ENCODE data around the gene POFUT2. TPM values are rescaled to one million over a fixed set of nuclear protein-coding genes. Genes with fewer than 3 reads are reported as not detected.
A peak's percentile ranks its signal among the peaks of the same experiment; 100 is the strongest.

Gene POFUT2
- polyA plus RNA-seq, 1 donor: 36.2 TPM

GRCh38 chr21:45332981-45333582 lies 45.4 kb upstream of the POFUT2 start:
- Histone ChIP-seq H3K4me3 (ENCODE audit: low read length) (no peak overlapping the region), H3K27ac (ENCODE audit: low read length) (no peak overlapping the region), H3K9me3 (ENCODE audit: control insufficient read depth, low read depth, low read length) (peaks cover 4% of the 10 kb centered on the region), H3K4me1 (ENCODE audit: control insufficient read depth, insufficient read depth, low read length) (peaks cover 56% of the 10 kb centered on the region), H3K36me3 (ENCODE audit: control insufficient read depth, insufficient read depth, low read length) (no peaks in the 10 kb centered on the region), H3K27me3 (ENCODE audit: control insufficient read depth, insufficient read depth, low read length) (no peaks in the 10 kb centered on the region)
- no CpG with 5 or more reads among the region's 16 CpGs for WGBS (ENCODE audit: insufficient coverage, low lambda C conversion rate)
- DNase-seq: no peak

GRCh38 chr21:45332415-45332814 lies 44.7 kb upstream of the POFUT2 start:
- Histone ChIP-seq H3K9me3 (ENCODE audit: control insufficient read depth, low read depth, low read length) (peaks cover 4% of the 10 kb centered on the region), H3K4me3 (ENCODE audit: low read length) (no peak overlapping the region), H3K4me1 (ENCODE audit: control insufficient read depth, insufficient read depth, low read length) (peaks cover 55% of the 10 kb centered on the region), H3K36me3 (ENCODE audit: control insufficient read depth, insufficient read depth, low read length) (no peaks in the 10 kb centered on the region), H3K27ac (ENCODE audit: low read length) (no peak overlapping the region), H3K27me3 (ENCODE audit: control insufficient read depth, insufficient read depth, low read length) (no peaks in the 10 kb centered on the region)
- no CpG with 5 or more reads among the region's 4 CpGs for WGBS (ENCODE audit: insufficient coverage, low lambda C conversion rate)
- no peak for DNase-seq

- no peak for DNase-seq
- Histone ChIP-seq H3K27ac (ENCODE audit: low read length) (no peak overlapping the region), H3K4me3 (ENCODE audit: low read length) (no peak overlapping the region), H3K27me3 (ENCODE audit: control insufficient read depth, insufficient read depth, low read length) (no peaks in the 10 kb centered on the region), H3K4me1 (ENCODE audit: control insufficient read depth, insufficient read depth, low read length) (peaks cover 47% of the 10 kb centered on the region), H3K9me3 (ENCODE audit: control insufficient read depth, low read depth, low read length) (peaks cover 4% of the 10 kb centered on the region), H3K36me3 (ENCODE audit: control insufficient read depth, insufficient read depth, low read length) (no peaks in the 10 kb centered on the region)
- no CpG with 5 or more reads among the region's 17 CpGs for WGBS (ENCODE audit: insufficient coverage, low lambda C conversion rate)
Measured at GRCh38 chr21:45331531-45332147, 43.9 kb upstream of the POFUT2 start.

- Histone ChIP-seq H3K27ac (ENCODE audit: low read length) (peak overlapping the region; percentile 98), H3K4me1 (ENCODE audit: control insufficient read depth, insufficient read depth, low read length) (peaks cover 39% of the 10 kb centered on the region), H3K4me3 (ENCODE audit: low read length) (no peak overlapping the region), H3K27me3 (ENCODE audit: control insufficient read depth, insufficient read depth, low read length) (no peaks in the 10 kb centered on the region), H3K36me3 (ENCODE audit: control insufficient read depth, insufficient read depth, low read length) (no peaks in the 10 kb centered on the region), H3K9me3 (ENCODE audit: control insufficient read depth, low read depth, low read length) (peaks cover 4% of the 10 kb centered on the region)
- no peak for DNase-seq
- no CpG with 5 or more reads among the region's 18 CpGs for WGBS (ENCODE audit: insufficient coverage, low lambda C conversion rate)
Measured at GRCh38 chr21:45330851-45331261, 43.2 kb upstream of the POFUT2 start.

GRCh38 chr21:45330075-45330781 lies 42.5 kb upstream of the POFUT2 start:
- no CpG with 5 or more reads among the region's 15 CpGs for WGBS (ENCODE audit: insufficient coverage, low lambda C conversion rate)
- peak; percentile 92 to 96 for DNase-seq
- Histone ChIP-seq H3K27me3 (ENCODE audit: control insufficient read depth, insufficient read depth, low read length) (no peaks in the 10 kb centered on the region), H3K4me1 (ENCODE audit: control insufficient read depth, insufficient read depth, low read length) (peaks cover 36% of the 10 kb centered on the region), H3K9me3 (ENCODE audit: control insufficient read depth, low read depth, low read length) (peaks cover 4% of the 10 kb centered on the region), H3K36me3 (ENCODE audit: control insufficient read depth, insufficient read depth, low read length) (no peaks in the 10 kb centered on the region), H3K27ac (ENCODE audit: low read length) (peak overlapping the region; percentile 98), H3K4me3 (ENCODE audit: low read length) (peak overlapping the region; percentile 51)

- no CpG with 5 or more reads among the region's 30 CpGs for WGBS (ENCODE audit: insufficient coverage, low lambda C conversion rate)
- peak overlapping the region; percentile 98 for H3K27ac ChIP-seq (ENCODE audit: low read length)
- peak overlapping the region; percentile 51 for H3K4me3 ChIP-seq (ENCODE audit: low read length)
- peaks cover 6% of the 10 kb centered on the region for H3K9me3 ChIP-seq (ENCODE audit: control insufficient read depth, low read depth, low read length)
- peak; percentile 95 to 96 for DNase-seq
- H3K36me3 ChIP-seq (ENCODE audit: control insufficient read depth, insufficient read depth, low read length): no peaks in the 10 kb centered on the region
- no peaks in the 10 kb centered on the region for H3K27me3 ChIP-seq (ENCODE audit: control insufficient read depth, insufficient read depth, low read length)
- peaks cover 36% of the 10 kb centered on the region for H3K4me1 ChIP-seq (ENCODE audit: control insufficient read depth, insufficient read depth, low read length)
Measured at GRCh38 chr21:45329261-45330074, 41.8 kb upstream of the POFUT2 start.

- Histone ChIP-seq H3K27ac (ENCODE audit: low read length) (peak overlapping the region; percentile 98), H3K4me3 (ENCODE audit: low read length) (peak overlapping the region; percentile 51), H3K27me3 (ENCODE audit: control insufficient read depth, insufficient read depth, low read length) (no peaks in the 10 kb centered on the region), H3K36me3 (ENCODE audit: control insufficient read depth, insufficient read depth, low read length) (no peaks in the 10 kb centered on the region), H3K4me1 (ENCODE audit: control insufficient read depth, insufficient read depth, low read length) (peaks cover 36% of the 10 kb centered on the region), H3K9me3 (ENCODE audit: control insufficient read depth, low read depth, low read length) (peaks cover 6% of the 10 kb centered on the region)
- WGBS (ENCODE audit: insufficient coverage, low lambda C conversion rate): no CpG with 5 or more reads among the region's 43 CpGs
- no peak for DNase-seq
Measured at GRCh38 chr21:45328198-45329091, 40.8 kb upstream of the POFUT2 start.

GRCh38 chr21:45327441-45328197 lies 39.9 kb upstream of the POFUT2 start:
- H3K9me3 ChIP-seq (ENCODE audit: control insufficient read depth, low read depth, low read length): peaks cover 6% of the 10 kb centered on the region
- DNase-seq: no peak
- no peak overlapping the region for H3K27ac ChIP-seq (ENCODE audit: low read length)
- no CpG with 5 or more reads among the region's 23 CpGs for WGBS (ENCODE audit: insufficient coverage, low lambda C conversion rate)
- H3K4me3 ChIP-seq (ENCODE audit: low read length): no peak overlapping the region
- peaks cover 36% of the 10 kb centered on the region for H3K4me1 ChIP-seq (ENCODE audit: control insufficient read depth, insufficient read depth, low read length)
- H3K27me3 ChIP-seq (ENCODE audit: control insufficient read depth, insufficient read depth, low read length): no peaks in the 10 kb centered on the region
- H3K36me3 ChIP-seq (ENCODE audit: control insufficient read depth, insufficient read depth, low read length): no peaks in the 10 kb centered on the region

- DNase-seq: no peak
- H3K27me3 ChIP-seq (ENCODE audit: control insufficient read depth, insufficient read depth, low read length): no peaks in the 10 kb centered on the region
- H3K36me3 ChIP-seq (ENCODE audit: control insufficient read depth, insufficient read depth, low read length): no peaks in the 10 kb centered on the region
- H3K9me3 ChIP-seq (ENCODE audit: control insufficient read depth, low read depth, low read length): peaks cover 6% of the 10 kb centered on the region
- no peak overlapping the region for H3K27ac ChIP-seq (ENCODE audit: low read length)
- no peak overlapping the region for H3K4me3 ChIP-seq (ENCODE audit: low read length)
- WGBS (ENCODE audit: insufficient coverage, low lambda C conversion rate): no CpG with 5 or more reads among the region's 8 CpGs
- H3K4me1 ChIP-seq (ENCODE audit: control insufficient read depth, insufficient read depth, low read length): peaks cover 36% of the 10 kb centered on the region
Measured at GRCh38 chr21:45326891-45327440, 39.3 kb upstream of the POFUT2 start.
